ENCODE data around the gene PPP2CA. TPM values are rescaled to one million over a fixed set of nuclear protein-coding genes. Genes with fewer than 3 reads are reported as not detected.

The PPP2CA gene
- total RNA-seq, 5 donors from 2014 or later (not counting 1 experiment from before 2014, with no cell fraction given): 87.1 to 168 (median 104) TPM

- 72% methylated on average over 9 of the region's 13 CpGs for WGBS (ENCODE audit: insufficient coverage)
- peak; percentile 59 to 70 (median 66) for ATAC-seq (replicated peaks in 1 of 4)
These were observed 79.9 kb downstream of the PPP2CA start for GRCh38 chr5:134145779-134146581.

DNA sequence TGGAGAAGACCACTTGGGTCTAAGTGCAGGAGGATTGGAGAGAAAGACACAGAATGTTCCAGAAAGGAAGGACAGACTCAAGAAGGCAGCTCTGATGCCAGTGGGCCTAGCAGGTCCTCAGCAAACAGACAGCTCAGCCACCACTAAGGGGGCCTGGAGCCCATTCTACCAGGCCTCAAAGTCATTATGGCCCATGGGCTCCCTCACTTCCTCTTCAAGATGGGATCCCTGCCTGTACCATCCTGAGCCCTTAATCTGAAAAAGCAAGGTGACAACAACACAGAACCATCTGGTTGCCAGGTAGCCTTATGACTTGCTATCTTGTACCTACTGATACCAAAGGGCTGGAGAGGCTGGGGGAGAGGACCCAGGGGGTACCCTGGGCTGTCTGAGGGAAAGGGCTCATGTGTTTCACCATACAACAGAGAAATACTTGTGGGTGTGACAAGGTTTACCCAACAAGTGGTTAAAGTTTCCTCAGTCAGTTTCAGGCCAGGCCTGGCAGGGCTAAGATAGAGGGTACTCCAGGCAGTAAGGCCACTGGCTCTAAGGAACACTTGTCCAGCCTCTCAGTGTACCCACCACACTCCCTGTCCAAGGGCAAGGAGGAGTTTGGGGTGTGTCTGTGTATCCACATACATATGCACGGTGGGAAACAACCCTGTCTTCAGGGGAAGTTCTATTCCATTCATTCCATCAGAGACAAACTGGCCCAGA lies 80.7 kb downstream of the PPP2CA start:
- no CpG with 5 or more reads among the region's 1 CpG for WGBS (ENCODE audit: insufficient coverage)
- Histone ChIP-seq H3K27ac (ENCODE audit: low read length) (peak overlapping the region; percentile 21), H3K36me3 (ENCODE audit: control insufficient read depth in 2 of 2, extremely low read depth in 1 of 2, insufficient read depth in 1 of 2, low read length in 1 of 2) (peaks cover 37 to 79% of the 10 kb centered on the region in 2 donors), H3K4me1 (ENCODE audit: control insufficient read depth in 1 of 2, extremely low read depth in 1 of 2, insufficient read depth in 2 of 2, low read length in 2 of 2) (peaks cover 6 to 44% of the 10 kb centered on the region in 2 experiments), H3K4me3 (ENCODE audit: control insufficient read depth in 1 of 2, extremely low read depth in 1 of 2, low read length in 1 of 2) (no peak overlapping the region), H3K27me3 (replicated peaks in 1 of 2; ENCODE audit: control insufficient read depth in 2 of 2, extremely low read depth in 1 of 2, insufficient read depth in 2 of 2, low read length in 1 of 2) (no peaks in the 10 kb centered on the region), H3K9me3 (no peaks in the 10 kb centered on the region)
- DNase-seq: peak in 4 of 35 experiments; percentile 5 to 27 (median 12)
- Mint-ChIP-seq H3K27ac (peak overlapping the region; percentile 75 to 79), H3K4me3 (no peak overlapping the region), H3K27me3 (no peaks in the 10 kb centered on the region), H3K36me3 (peaks cover 64% of the 10 kb centered on the region), H3K4me1 (peaks cover 43 to 73% (median 50%) of the 10 kb centered on the region in 3 donors), H3K9me3 (no peaks in the 10 kb centered on the region)
- POLR2A ChIA-PET: interaction anchor here in 1 of 2 donors (0.7 to 1.2 kb wide), 3 partner anchors 29 to 44 kb away, joined by 3 read pairs; no protein-coding TSS in a partner anchor
- ATAC-seq (replicated peaks in 1 of 4): peak; percentile 4 to 15 (median 10)
- CTCF ChIA-PET: interaction anchor here (0.6 to 4.0 kb wide), 9 partner anchors 13 to 388 kb away, joined by 3 to 37 read pairs (median 3); no protein-coding TSS in a partner anchor

More at GRCh38 chr5:134145779-134146581, 79.9 kb downstream of the PPP2CA start:
- Histone ChIP-seq H3K36me3 (ENCODE audit: control insufficient read depth in 2 of 2, extremely low read depth in 1 of 2, insufficient read depth in 1 of 2, low read length in 1 of 2) (peaks cover 37 to 79% of the 10 kb centered on the region in 2 donors), H3K9me3 (no peaks in the 10 kb centered on the region), H3K27me3 (replicated peaks in 1 of 2; ENCODE audit: control insufficient read depth in 2 of 2, extremely low read depth in 1 of 2, insufficient read depth in 2 of 2, low read length in 1 of 2) (no peaks in the 10 kb centered on the region), H3K4me3 (ENCODE audit: control insufficient read depth in 1 of 2, extremely low read depth in 1 of 2, low read length in 1 of 2) (no peak overlapping the region), H3K27ac (ENCODE audit: low read length) (peak overlapping the region; percentile 21), H3K4me1 (ENCODE audit: control insufficient read depth in 1 of 2, extremely low read depth in 1 of 2, insufficient read depth in 2 of 2, low read length in 2 of 2) (peaks cover 13 to 44% of the 10 kb centered on the region in 2 experiments)
- ChIA-PET CTCF (interaction anchor here (0.6 to 4.0 kb wide), 14 partner anchors 13 to 388 kb away, joined by 3 to 37 read pairs (median 3); no protein-coding TSS in a partner anchor), POLR2A (interaction anchor here (0.5 to 1.6 kb wide), 8 partner anchors 13 to 685 kb away, joined by 3 to 4 read pairs (median 3); no protein-coding TSS in a partner anchor)
- H3K4me3 Mint-ChIP-seq: no peak overlapping the region
- DNase-seq: peak; percentile 49 to 90 (median 78)
- H3K27ac Mint-ChIP-seq: peak overlapping the region; percentile 75 to 79
- H3K36me3 Mint-ChIP-seq: peaks cover 56% of the 10 kb centered on the region
- H3K9me3 Mint-ChIP-seq: no peaks in the 10 kb centered on the region
- H3K27me3 Mint-ChIP-seq: no peaks in the 10 kb centered on the region
- H3K4me1 Mint-ChIP-seq: peaks cover 42 to 73% (median 50%) of the 10 kb centered on the region in 3 donors

Other genes starting within 250 kb of the PPP2CA start
- 10 to 100 TPM; 45.8 to 58.7 (median 54.6) TPM for gene VDAC1, start 221.1 kb downstream of the PPP2CA start, total RNA-seq
- 100 to 1,000 TPM; 503 to 749 (median 693) TPM for gene TCF7, start 111.4 kb downstream of the PPP2CA start, total RNA-seq
- gene SKP1, start 49.1 kb downstream of the PPP2CA start, total RNA-seq: 100 to 1,000 TPM; 178 to 314 (median 203) TPM
- 1 to 10 TPM in 3 of 5 donors, under 1 TPM in 2; 0.32 to 1.6 (median 1.2) TPM for gene CDKL3, start 141.1 kb upstream of the PPP2CA start, total RNA-seq
- gene UBE2B, start 145.5 kb upstream of the PPP2CA start, total RNA-seq: 100 to 1,000 TPM in 3 of 5 donors, 10 to 100 TPM in 2; 97.2 to 135 (median 101) TPM
- gene CDKN2AIPNL, start 185.8 kb upstream of the PPP2CA start, total RNA-seq: 10 to 100 TPM; 14.0 to 17.3 (median 15.3) TPM

Data from T-cell (primary cell).